ENCODE results near the gene TECTB. TPM values are rescaled to one million over a fixed set of nuclear protein-coding genes. Genes with fewer than 3 reads are reported as not detected.

The TECTB gene
- polyA plus RNA-seq, 6 donors from 2014 or later = not detected

GRCh38 chr10:112332509-112333228 is 49.5 kb downstream of the TECTB start:
- DNase-seq (no peak), ATAC-seq (ENCODE audit: low read depth in 2 of 2) (no peak)
- H3K4me3 Mint-ChIP-seq = no peak overlapping the region
- no peak overlapping the region for H3K27ac Mint-ChIP-seq
- H3K36me3 Mint-ChIP-seq = no peaks in the 10 kb centered on the region
- peaks cover 9 to 23% (median 19%) of the 10 kb centered on the region in 3 donors for H3K27me3 Mint-ChIP-seq
- H3K9me3 Mint-ChIP-seq = peaks cover 0 to 2% (median 0%) of the 10 kb centered on the region in 7 donors
- H3K4me1 Mint-ChIP-seq = peaks cover 0 to 5% (median 0%) of the 10 kb centered on the region in 3 donors

DNA sequence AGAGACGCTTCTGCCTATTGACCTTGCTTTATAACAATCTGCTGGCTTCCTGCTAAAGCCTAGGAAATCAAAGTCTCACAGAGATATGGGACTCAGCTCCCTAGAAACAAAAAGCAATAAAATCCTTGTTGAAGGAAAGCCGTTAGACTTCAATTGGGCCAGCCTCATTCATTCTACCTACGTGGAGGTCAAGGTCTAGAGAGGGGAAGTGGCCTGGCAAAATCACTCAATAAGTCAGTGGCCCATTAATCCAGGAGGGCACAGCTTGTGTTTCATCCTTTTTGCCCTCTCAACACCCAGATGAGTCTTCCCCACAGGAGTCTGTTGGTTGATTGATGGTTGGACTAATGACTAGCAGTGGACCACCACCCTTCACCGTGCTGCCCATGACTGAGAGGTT is 50.3 kb downstream of the TECTB start:
- Mint-ChIP-seq H3K27me3 (peaks cover 9 to 25% (median 17%) of the 10 kb centered on the region in 3 donors), H3K4me1 (peaks cover 0 to 5% (median 0%) of the 10 kb centered on the region in 3 donors), H3K27ac (no peak overlapping the region), H3K4me3 (no peak overlapping the region), H3K9me3 (peaks cover 0 to 2% (median 0%) of the 10 kb centered on the region in 7 donors), H3K36me3 (no peaks in the 10 kb centered on the region)
- ATAC-seq (ENCODE audit: low read depth in 2 of 2) = no peak
- no peak for DNase-seq

DNA sequence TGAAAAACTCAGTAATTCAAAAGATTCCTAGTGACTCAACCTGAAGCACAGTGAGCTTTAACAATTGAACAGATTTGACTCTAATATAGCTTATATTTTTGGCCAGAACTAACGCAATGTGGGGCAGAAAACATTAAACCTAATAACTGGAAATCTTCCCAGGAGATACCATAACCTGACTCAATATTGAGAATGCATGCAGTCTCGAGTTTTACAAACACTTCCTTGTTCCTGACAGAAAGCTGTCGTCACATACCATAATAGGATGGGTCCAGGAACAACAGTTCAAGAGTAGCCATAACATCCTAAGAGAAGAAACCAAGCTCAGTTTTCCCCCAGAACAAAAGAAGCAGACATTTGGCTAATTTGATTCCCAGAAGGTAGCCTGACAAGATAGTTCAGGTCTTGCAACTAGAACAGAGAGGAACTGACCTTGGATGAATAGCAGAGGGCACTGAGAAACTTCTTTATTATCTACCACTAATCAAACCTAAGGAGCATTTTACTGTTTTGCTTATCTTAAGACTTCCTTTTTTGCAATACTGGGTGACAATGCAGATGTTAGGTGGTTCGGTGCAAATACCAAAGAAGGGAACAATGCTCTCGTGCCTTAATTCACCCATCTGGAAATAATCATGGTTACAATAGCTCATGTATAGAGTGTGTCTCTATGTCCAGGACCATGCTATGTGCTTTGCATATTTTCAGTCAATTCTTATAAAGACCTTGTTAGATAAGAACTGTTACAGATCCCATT is 52.1 kb downstream of the TECTB start:
- peaks cover 0 to 5% (median 0%) of the 10 kb centered on the region in 3 donors for H3K4me1 Mint-ChIP-seq
- ATAC-seq (ENCODE audit: low read depth in 2 of 2) (no peak), DNase-seq (no peak)
- peak overlapping the region in 1 of 6 donors; percentile 74 for H3K27ac Mint-ChIP-seq
- H3K27me3 Mint-ChIP-seq = peaks cover 9 to 25% (median 17%) of the 10 kb centered on the region in 3 donors
- no peaks in the 10 kb centered on the region for H3K9me3 Mint-ChIP-seq
- no peak overlapping the region for H3K4me3 Mint-ChIP-seq
- no peaks in the 10 kb centered on the region for H3K36me3 Mint-ChIP-seq

DNA sequence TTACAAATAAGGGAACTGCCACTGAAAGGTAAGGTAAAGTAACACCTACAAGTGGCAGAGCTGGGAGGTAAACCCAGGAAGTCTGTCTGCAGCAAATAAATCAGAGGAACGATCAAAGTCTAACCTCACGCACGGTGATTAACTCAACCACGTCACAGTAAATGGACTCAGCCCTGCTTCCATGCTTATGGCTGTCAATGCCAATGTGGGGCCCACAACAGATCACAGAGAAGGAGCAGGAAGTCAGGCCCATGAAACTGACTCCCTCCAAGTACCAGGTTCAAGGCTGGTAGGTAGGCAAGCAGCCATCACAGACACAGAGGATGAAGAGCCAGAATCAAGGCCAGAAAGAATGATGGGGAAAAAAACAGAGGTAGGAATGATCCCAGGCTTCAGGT is 52.7 kb downstream of the TECTB start:
- no peak for ATAC-seq (ENCODE audit: low read depth in 2 of 2)
- peak overlapping the region in 1 of 6 donors; percentile 9 for H3K27ac Mint-ChIP-seq

GRCh38 chr10:112336556-112337201 is 53.5 kb downstream of the TECTB start:
- H3K9me3 Mint-ChIP-seq = no peaks in the 10 kb centered on the region
- peaks cover 0 to 5% (median 0%) of the 10 kb centered on the region in 3 donors for H3K4me1 Mint-ChIP-seq
- no peak for DNase-seq
- no peak overlapping the region for H3K27ac Mint-ChIP-seq
- no peaks in the 10 kb centered on the region for H3K36me3 Mint-ChIP-seq
- ATAC-seq (ENCODE audit: low read depth in 2 of 2) = no peak
- H3K27me3 Mint-ChIP-seq = peaks cover 9 to 17% (median 13%) of the 10 kb centered on the region in 3 donors
- H3K4me3 Mint-ChIP-seq = no peak overlapping the region

More for the DNA sequence above, 52.7 kb downstream of the TECTB start:
- Mint-ChIP-seq H3K9me3 (no peaks in the 10 kb centered on the region), H3K27me3 (peaks cover 9 to 23% (median 17%) of the 10 kb centered on the region in 3 donors), H3K36me3 (no peaks in the 10 kb centered on the region), H3K4me1 (peaks cover 0 to 5% (median 0%) of the 10 kb centered on the region in 3 donors), H3K4me3 (no peak overlapping the region)
- no peak for DNase-seq

- ATAC-seq (ENCODE audit: low read depth in 2 of 2) (no peak), DNase-seq (no peak)
- peaks cover 0 to 5% (median 0%) of the 10 kb centered on the region in 3 donors for H3K4me1 Mint-ChIP-seq
- no peak overlapping the region for H3K4me3 Mint-ChIP-seq
- no peaks in the 10 kb centered on the region for H3K9me3 Mint-ChIP-seq
- H3K36me3 Mint-ChIP-seq = no peaks in the 10 kb centered on the region
- peaks cover 4 to 17% (median 7%) of the 10 kb centered on the region in 3 donors for H3K27me3 Mint-ChIP-seq
- H3K27ac Mint-ChIP-seq = peak overlapping the region in 1 of 6 donors; percentile 32
Measured at GRCh38 chr10:112338957-112339356, 55.8 kb downstream of the TECTB start.

DNA sequence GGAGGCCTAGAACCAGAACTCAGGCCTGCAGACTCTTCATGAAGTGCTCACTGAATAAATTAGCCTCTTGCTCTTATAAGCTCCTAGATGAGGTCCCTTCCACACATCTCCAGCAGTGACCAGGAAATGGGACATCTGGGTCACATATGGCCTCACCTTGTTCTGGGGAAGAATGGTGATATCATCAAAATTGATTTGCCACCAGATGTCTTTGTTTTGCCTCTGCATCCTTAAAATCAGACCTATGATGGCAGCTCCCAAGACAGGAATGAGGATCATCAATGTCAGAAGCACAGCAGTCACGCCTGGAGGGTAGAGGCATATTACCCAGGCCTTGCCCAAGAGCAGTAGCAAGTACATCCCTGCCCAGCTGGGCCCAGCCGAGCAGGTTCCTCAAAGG is 57.4 kb downstream of the TECTB start:
- Mint-ChIP-seq H3K9me3 (no peaks in the 10 kb centered on the region), H3K4me3 (no peak overlapping the region), H3K36me3 (no peaks in the 10 kb centered on the region), H3K4me1 (peaks cover 0 to 4% (median 0%) of the 10 kb centered on the region in 3 donors), H3K27me3 (peaks cover 4 to 15% (median 7%) of the 10 kb centered on the region in 3 donors), H3K27ac (no peak overlapping the region)
- DNase-seq (no peak), ATAC-seq (ENCODE audit: low read depth in 2 of 2) (no peak)

GRCh38 chr10:112343056-112343806 is 60.0 kb downstream of the TECTB start:
- H3K27me3 Mint-ChIP-seq = peaks cover 0 to 7% (median 6%) of the 10 kb centered on the region in 3 donors
- ATAC-seq (ENCODE audit: low read depth in 2 of 2) (no peak), DNase-seq (no peak)
- peaks cover 0 to 4% (median 0%) of the 10 kb centered on the region in 7 donors for H3K9me3 Mint-ChIP-seq
- H3K27ac Mint-ChIP-seq = no peak overlapping the region
- no peaks in the 10 kb centered on the region for H3K4me1 Mint-ChIP-seq
- no peak overlapping the region for H3K4me3 Mint-ChIP-seq
- H3K36me3 Mint-ChIP-seq = no peaks in the 10 kb centered on the region

- no peaks in the 10 kb centered on the region for H3K36me3 Mint-ChIP-seq
- peaks cover 0 to 7% (median 6%) of the 10 kb centered on the region in 3 donors for H3K27me3 Mint-ChIP-seq
- H3K4me1 Mint-ChIP-seq = no peaks in the 10 kb centered on the region
- no peak for ATAC-seq (ENCODE audit: low read depth in 2 of 2)
- H3K9me3 Mint-ChIP-seq = peaks cover 0 to 4% (median 0%) of the 10 kb centered on the region in 7 donors
- no peak overlapping the region for H3K27ac Mint-ChIP-seq
- no peak for DNase-seq
- H3K4me3 Mint-ChIP-seq = no peak overlapping the region
Measured at GRCh38 chr10:112344261-112344660, 61.1 kb downstream of the TECTB start.

DNA sequence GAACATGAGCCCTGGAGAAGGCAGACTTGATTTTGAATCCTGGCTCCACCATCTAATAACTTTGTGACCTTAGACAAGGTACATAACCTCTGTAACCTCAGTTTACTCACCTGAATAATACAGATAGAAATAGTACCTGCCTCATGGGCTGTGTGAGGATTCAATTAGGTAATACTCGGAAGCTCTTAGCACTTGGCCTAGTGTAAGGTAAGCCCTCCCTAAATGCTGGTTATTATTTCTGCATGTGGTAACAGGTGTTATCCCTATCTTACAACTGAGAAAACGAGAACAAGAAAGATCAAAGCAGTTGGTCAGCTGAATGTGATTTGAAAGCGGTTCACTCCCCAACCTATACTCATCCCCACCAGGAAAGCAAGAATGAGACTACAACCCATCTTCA is 62.0 kb downstream of the TECTB start:
- no peak for DNase-seq
- no peaks in the 10 kb centered on the region for H3K36me3 Mint-ChIP-seq
- no peak for ATAC-seq (ENCODE audit: low read depth in 2 of 2)
- H3K4me1 Mint-ChIP-seq = no peaks in the 10 kb centered on the region
- H3K4me3 Mint-ChIP-seq = no peak overlapping the region
- peak overlapping the region in 1 of 6 donors; percentile 44 for H3K27ac Mint-ChIP-seq
- H3K27me3 Mint-ChIP-seq = peaks cover 0 to 7% (median 6%) of the 10 kb centered on the region in 3 donors
- peaks cover 0 to 4% (median 0%) of the 10 kb centered on the region in 7 donors for H3K9me3 Mint-ChIP-seq

DNA sequence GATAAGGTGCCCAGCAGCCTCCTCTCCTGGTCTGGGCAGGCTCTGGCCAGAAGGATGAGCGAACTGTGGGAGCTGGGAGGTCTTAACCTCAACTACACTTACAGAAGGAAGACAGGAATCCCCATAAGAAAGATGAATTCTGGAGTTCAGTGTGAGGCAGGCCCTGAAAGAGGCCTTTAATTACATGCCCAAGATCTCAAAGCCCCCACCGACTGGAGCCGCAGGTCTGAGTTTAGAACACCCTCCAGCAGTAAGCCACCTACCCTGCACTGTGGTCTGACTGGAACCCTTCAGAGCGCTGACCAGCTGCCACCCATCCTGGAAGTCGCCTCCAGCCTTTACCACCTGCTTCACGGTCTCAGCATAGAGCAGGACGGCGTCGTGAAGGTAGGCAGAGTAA is 62.5 kb downstream of the TECTB start:
- Mint-ChIP-seq H3K27me3 (peaks cover 0 to 7% (median 6%) of the 10 kb centered on the region in 3 donors), H3K4me3 (no peak overlapping the region), H3K27ac (no peak overlapping the region), H3K4me1 (no peaks in the 10 kb centered on the region), H3K9me3 (peaks cover 0 to 4% (median 0%) of the 10 kb centered on the region in 7 donors), H3K36me3 (no peaks in the 10 kb centered on the region)
- DNase-seq (no peak), ATAC-seq (ENCODE audit: low read depth in 2 of 2) (no peak)

GRCh38 chr10:112346774-112347173 is 63.6 kb downstream of the TECTB start:
- Mint-ChIP-seq H3K4me1 (no peaks in the 10 kb centered on the region), H3K27ac (no peak overlapping the region), H3K9me3 (peaks cover 0 to 4% (median 0%) of the 10 kb centered on the region in 7 donors), H3K27me3 (peaks cover 0 to 7% (median 6%) of the 10 kb centered on the region in 3 donors), H3K36me3 (no peaks in the 10 kb centered on the region), H3K4me3 (no peak overlapping the region)
- ATAC-seq (ENCODE audit: low read depth in 2 of 2) = no peak
- no peak for DNase-seq
